GM18861 (cell line): ENCODE results near the gene MAN1A1.
A peak's percentile ranks its signal among the peaks of the same experiment; 100 is the strongest.

ENCODE experiments used
- ATAC-seq: cut with Tn5 transposase; IDR thresholded peaks from one replicate; pipeline ENCODE4 v1.9.1; 2021; ENCODE audit not compliant: unreplicated experiment

Gene MAN1A1

GRCh38 chr6:119241111-119241465, 108.5 kb downstream of the MAN1A1 start:
- ATAC-seq: peak; percentile 61

GRCh38 chr6:119240257-119241110, 109.1 kb downstream of the MAN1A1 start:
- peak; percentile 29 for ATAC-seq

GRCh38 chr6:119237177-119237715, 112.3 kb downstream of the MAN1A1 start:
- no peak for ATAC-seq

- no peak for ATAC-seq
These were observed 114.6 kb downstream of the MAN1A1 start for GRCh38 chr6:119234941-119235340.

GRCh38 chr6:119234457-119234856, 115.1 kb downstream of the MAN1A1 start:
- no peak for ATAC-seq

GRCh38 chr6:119233312-119233984, 116.1 kb downstream of the MAN1A1 start:
- ATAC-seq: no peak

GRCh38 chr6:119231394-119231793, 118.2 kb downstream of the MAN1A1 start:
- no peak for ATAC-seq

GRCh38 chr6:119230160-119230559, 119.4 kb downstream of the MAN1A1 start:
- ATAC-seq: no peak

GRCh38 chr6:119227377-119227776, 122.2 kb downstream of the MAN1A1 start:
- no peak for ATAC-seq

- ATAC-seq: no peak
These were observed 123.5 kb downstream of the MAN1A1 start for GRCh38 chr6:119226089-119226488.

- ATAC-seq: no peak
These were observed 125.4 kb downstream of the MAN1A1 start for GRCh38 chr6:119224095-119224701.

- ATAC-seq: no peak
These were observed 129.1 kb downstream of the MAN1A1 start for GRCh38 chr6:119220452-119220851.

- no peak for ATAC-seq
These were observed 131.0 kb downstream of the MAN1A1 start for GRCh38 chr6:119218548-119218947.

GRCh38 chr6:119215885-119216590, 133.5 kb downstream of the MAN1A1 start:
- ATAC-seq: no peak

- ATAC-seq: no peak
These were observed 134.3 kb downstream of the MAN1A1 start for GRCh38 chr6:119215309-119215708.

- no peak for ATAC-seq
These were observed 139.0 kb downstream of the MAN1A1 start for GRCh38 chr6:119210596-119210995.

- ATAC-seq: peak; percentile 55
These were observed 139.9 kb downstream of the MAN1A1 start for GRCh38 chr6:119209452-119210205.

GRCh38 chr6:119207971-119208725, 141.4 kb downstream of the MAN1A1 start:
- ATAC-seq: no peak

- ATAC-seq: no peak
These were observed 142.2 kb downstream of the MAN1A1 start for GRCh38 chr6:119207327-119207726.
